Caco-2 (cell line): ENCODE data around the gene ABLIM2. TPM values are rescaled to one million over a fixed set of nuclear protein-coding genes. Genes with fewer than 3 reads are reported as not detected.

Source experiments
- BruUV-seq: library from RNA; stranded (reverse); fragments of 400-500 nt; replicated peaks from 2 replicates; lab custom pipeline; 2021; lab: Mats Ljungman, UMichigan
- CTCF ChIA-PET: fragments of 300-600 bp; sonication (Branson Sonifier 250); formaldehyde crosslinking; loops from one replicate; lab custom pipeline; 2022; ENCODE audit warnings: antibody characterized with exemption; lab: Charles Lee
- POLR2A ChIA-PET: fragments of 300-600 bp; sonication (Branson Sonifier 250); formaldehyde crosslinking; loops from one replicate; lab custom pipeline; 2022; ENCODE audit warnings: antibody characterized with exemption; lab: Charles Lee
- DNase-seq, 2 experiments: peaks; one replicate each; pipeline versions ENCODE4 v3.0.0 to v3.0.0-alpha.2; 2020 to 2022
- H3K27me3 ChIP-seq: replicated peaks from 2 replicates; pipeline ENCODE4 v1.6.0; 2011; ENCODE audit warnings: low read length; ENCODE audit not compliant: control insufficient read depth, insufficient read depth
- H3K36me3 ChIP-seq: 2 replicates; pipeline ENCODE4 v1.5.1; 2011; ENCODE audit warnings: low read length; ENCODE audit not compliant: control insufficient read depth, insufficient read depth
- H3K4me1 ChIP-seq: fragments of 250-450 bp; sonication (Bioruptor Pico); 2 replicates; pipeline ENCODE4 v1.5.1; 2020; ENCODE audit warnings: mild to moderate bottlenecking
- H3K4me3 ChIP-seq: 2 replicates; pipeline ENCODE4 v1.5.1; 2011; ENCODE audit warnings: low read depth, mild to moderate bottlenecking, control low read depth, low read length
- H3K9me3 ChIP-seq: fragments of 250-450 bp; sonication (Bioruptor Pico); 2 replicates; pipeline ENCODE4 v1.5.1; 2020; ENCODE audit warnings: mild to moderate bottlenecking, moderate library complexity
- H3K27ac Mint-ChIP-seq: one replicate; pipeline ENCODE4 v1.8.0; 2022; ENCODE audit warnings: mixed read lengths; ENCODE audit not compliant: unreplicated experiment
- H3K27me3 Mint-ChIP-seq: one replicate; pipeline ENCODE4 v1.8.0; 2022; ENCODE audit warnings: mixed read lengths; ENCODE audit not compliant: insufficient read depth, unreplicated experiment
- H3K36me3 Mint-ChIP-seq: one replicate; pipeline ENCODE4 v1.8.0; 2022; ENCODE audit warnings: mild to moderate bottlenecking, mixed read lengths; ENCODE audit not compliant: insufficient read depth, unreplicated experiment
- H3K4me1 Mint-ChIP-seq: one replicate; pipeline ENCODE4 v1.8.0; 2022; ENCODE audit warnings: low read depth, mixed read lengths; ENCODE audit not compliant: unreplicated experiment
- H3K4me3 Mint-ChIP-seq: one replicate; pipeline ENCODE4 v1.8.0; 2022; ENCODE audit warnings: mild to moderate bottlenecking, moderate library complexity, mixed read lengths; ENCODE audit not compliant: unreplicated experiment
- H3K9me3 Mint-ChIP-seq: one replicate; pipeline ENCODE4 v1.8.0; 2022; ENCODE audit warnings: mixed read lengths; ENCODE audit not compliant: unreplicated experiment
- CTCF ChIP-seq, 2 experiments: fragments of 200-600 bp in 1 of 2; IDR thresholded peaks; 1 replicate in 1 of 2; 2 replicates in 1 of 2; pipeline versions ENCODE4 v1.5.1 to v1.8.0; 2011 to 2022; ENCODE audit warnings: antibody characterized with exemption in 1 of 2, control low read depth in 1 of 2, inconsistent platforms in 1 of 2, low read depth in 1 of 2, low read length in 1 of 2, mild to moderate bottlenecking in 1 of 2, moderate library complexity in 1 of 2; ENCODE audit not compliant: insufficient read depth in 1 of 2, severe bottlenecking in 1 of 2, unreplicated experiment in 1 of 2
- intact Hi-C: fragments of 100-400 bp; cut with micrococcal nuclease; formaldehyde crosslinking; loops from one replicate; pipeline ENCODE4 v1.10.0; 2022; ENCODE audit not compliant: unreplicated experiment
- total RNA-seq: library from RNA; stranded (reverse); gene quantifications from 2 replicates; pipeline ENCODE4 v1.2.3, GENCODE V29; 2022

The ABLIM2 gene
- total RNA-seq, 1 experiment from 2014 or later = 0.23 TPM

- H3K36me3 ChIP-seq = no peaks in the 10 kb centered on the region
- Mint-ChIP-seq H3K27ac (no peak overlapping the region), H3K4me3 (no peak overlapping the region), H3K9me3 (peaks cover 12% of the 10 kb centered on the region), H3K36me3 (no peaks in the 10 kb centered on the region), H3K27me3 (peaks cover 4% of the 10 kb centered on the region), H3K4me1 (no peaks in the 10 kb centered on the region)
- no TSS peak for BruUV-seq
- CTCF ChIA-PET = no interaction called here
- POLR2A ChIA-PET = no interaction called here
- intact Hi-C loops = no loop called here
- no peaks in the 10 kb centered on the region for H3K27me3 ChIP-seq
- H3K4me1 ChIP-seq = no peaks in the 10 kb centered on the region
- H3K4me3 ChIP-seq = no peak overlapping the region
- no peak for DNase-seq
- TF ChIP-seq CTCF (IDR thresholded peaks at IDR 0.05; ENCODE audit: insufficient read depth in 1 of 2, low read depth in 1 of 2, low read length in 1 of 2, severe bottlenecking in 1 of 2, unreplicated experiment in 1 of 2) = no peak
- H3K9me3 ChIP-seq = peaks cover 14% of the 10 kb centered on the region
Measured at GRCh38 chr4:8067945-8068896, 90.4 kb downstream of the ABLIM2 start.

DNA sequence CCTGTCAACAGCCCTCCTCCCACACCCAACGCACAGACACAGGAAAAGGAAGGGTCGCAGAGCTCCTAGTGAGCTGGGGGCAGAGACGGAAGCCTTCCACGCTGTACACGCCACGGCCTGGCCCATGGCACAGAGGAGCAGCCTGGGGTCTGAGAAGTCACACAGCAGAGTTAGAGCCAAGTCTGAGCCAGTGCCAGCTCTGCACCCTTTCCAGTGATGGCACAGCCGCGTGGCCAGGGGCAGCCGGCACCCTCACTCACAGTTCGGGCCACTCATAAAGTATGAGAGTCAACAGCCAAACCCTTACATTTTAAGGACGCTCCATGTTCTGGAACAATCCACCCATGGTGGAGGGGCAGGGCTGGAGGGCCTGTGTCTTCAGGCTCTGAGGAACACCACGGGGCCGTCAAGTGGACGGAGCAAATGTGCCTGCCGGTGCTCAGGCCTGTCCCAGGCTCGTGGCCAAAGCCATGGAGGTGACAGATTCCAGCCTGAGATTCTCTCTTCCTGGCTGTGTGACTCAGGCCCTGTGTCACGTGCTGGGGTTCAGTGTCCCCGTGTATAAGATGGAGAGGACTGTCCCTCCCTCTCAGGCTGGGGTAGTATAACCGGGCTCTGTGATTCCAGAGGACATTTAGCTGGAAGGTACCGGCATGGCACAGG is 91.2 kb downstream of the ABLIM2 start:
- POLR2A ChIA-PET = no interaction called here
- H3K4me1 Mint-ChIP-seq = no peaks in the 10 kb centered on the region
- TF ChIP-seq CTCF (IDR thresholded peaks at IDR 0.05; ENCODE audit: insufficient read depth in 1 of 2, low read depth in 1 of 2, low read length in 1 of 2, severe bottlenecking in 1 of 2, unreplicated experiment in 1 of 2) = no peak
- no peaks in the 10 kb centered on the region for H3K27me3 ChIP-seq
- no peaks in the 10 kb centered on the region for H3K36me3 ChIP-seq
- no peak overlapping the region for H3K4me3 ChIP-seq
- H3K27me3 Mint-ChIP-seq = no peaks in the 10 kb centered on the region
- H3K9me3 Mint-ChIP-seq = peaks cover 16% of the 10 kb centered on the region
- H3K36me3 Mint-ChIP-seq = no peaks in the 10 kb centered on the region
- DNase-seq = no peak
- H3K4me3 Mint-ChIP-seq = no peak overlapping the region
- CTCF ChIA-PET = no interaction called here
- peaks cover 19% of the 10 kb centered on the region for H3K9me3 ChIP-seq
- H3K4me1 ChIP-seq = no peaks in the 10 kb centered on the region
- no TSS peak for BruUV-seq
- no peak overlapping the region for H3K27ac Mint-ChIP-seq
- intact Hi-C loops = no loop called here

GRCh38 chr4:8066336-8066931 is 92.2 kb downstream of the ABLIM2 start:
- Histone ChIP-seq H3K4me1 (no peaks in the 10 kb centered on the region), H3K36me3 (no peaks in the 10 kb centered on the region), H3K4me3 (no peak overlapping the region), H3K27me3 (no peaks in the 10 kb centered on the region), H3K9me3 (peaks cover 19% of the 10 kb centered on the region)
- Mint-ChIP-seq H3K4me1 (no peaks in the 10 kb centered on the region), H3K27me3 (no peaks in the 10 kb centered on the region), H3K36me3 (no peaks in the 10 kb centered on the region), H3K4me3 (no peak overlapping the region), H3K9me3 (peaks cover 16% of the 10 kb centered on the region), H3K27ac (no peak overlapping the region)
- ChIA-PET CTCF (no interaction called here), POLR2A (no interaction called here)
- DNase-seq = no peak
- no peak for TF ChIP-seq CTCF (IDR thresholded peaks at IDR 0.05; ENCODE audit: insufficient read depth in 1 of 2, low read depth in 1 of 2, low read length in 1 of 2, severe bottlenecking in 1 of 2, unreplicated experiment in 1 of 2)
- intact Hi-C loops = no loop called here
- BruUV-seq = no TSS peak
